ENCODE data around the gene PDE2A.

GRCh38 chr11:72582206-72583176 lies 91.7 kb downstream of the PDE2A start:
- TF ChIP-seq MAX (IDR thresholded peaks at IDR 0.05; ENCODE audit: low read depth, low read length) (no peak), ELK1 (IDR thresholded peaks at IDR 0.05; ENCODE audit: low read depth, low read length) (no peak)
